GM18861 (cell line): ENCODE results near the gene OR6V1.

Source experiments
- ATAC-seq: cut with Tn5 transposase; IDR thresholded peaks from one replicate; pipeline ENCODE4 v1.9.1; 2021; ENCODE audit not compliant: unreplicated experiment

Gene OR6V1

GRCh38 chr7:143052041-143052440 is at the start of gene OR6V1:
OR6V1 (plus strand) TSS chr7:143052341; CDS start chr7:143052341, 0 bp downstream.
- no peak for ATAC-seq

- no peak for ATAC-seq
These were observed 49.2 kb upstream of the OR6V1 start for GRCh38 chr7:143002898-143003297.

- peak; percentile 58 for ATAC-seq
These were observed 48.6 kb upstream of the OR6V1 start for GRCh38 chr7:143003393-143004051.

- ATAC-seq: no peak
These were observed 46.4 kb upstream of the OR6V1 start for GRCh38 chr7:143005632-143006260.

GRCh38 chr7:143008007-143008901 is 43.9 kb upstream of the OR6V1 start:
- ATAC-seq: peak; percentile 74

- ATAC-seq: no peak
These were observed 40.1 kb upstream of the OR6V1 start for GRCh38 chr7:143012001-143012400.

- ATAC-seq: no peak
These were observed 39.7 kb upstream of the OR6V1 start for GRCh38 chr7:143012409-143012808.

- ATAC-seq: no peak
These were observed 38.7 kb upstream of the OR6V1 start for GRCh38 chr7:143013473-143013872.

GRCh38 chr7:143013893-143014292 is 38.2 kb upstream of the OR6V1 start:
- no peak for ATAC-seq

- ATAC-seq: no peak
These were observed 37.1 kb upstream of the OR6V1 start for GRCh38 chr7:143015084-143015483.

GRCh38 chr7:143015926-143016490 is 36.1 kb upstream of the OR6V1 start:
- ATAC-seq: no peak

- ATAC-seq: no peak
These were observed 35.1 kb upstream of the OR6V1 start for GRCh38 chr7:143016996-143017395.

GRCh38 chr7:143018931-143019330 is 33.2 kb upstream of the OR6V1 start:
- ATAC-seq: no peak

GRCh38 chr7:143023047-143023446 is 29.1 kb upstream of the OR6V1 start:
- no peak for ATAC-seq

GRCh38 chr7:143025371-143025770 is 26.8 kb upstream of the OR6V1 start:
- ATAC-seq: no peak

- ATAC-seq: no peak
These were observed 25.1 kb upstream of the OR6V1 start, which contains the start of gene OR9A2 for GRCh38 chr7:143027032-143027431. OR9A2 (minus strand) TSS chr7:143027132; CDS start chr7:143027132, 0 bp downstream.

GRCh38 chr7:143027683-143028082 is 24.5 kb upstream of the OR6V1 start:
- no peak for ATAC-seq

GRCh38 chr7:143038635-143039034 is 13.5 kb upstream of the OR6V1 start:
- ATAC-seq: no peak

- ATAC-seq: no peak
These were observed 11.9 kb upstream of the OR6V1 start for GRCh38 chr7:143040209-143040715.

- no peak for ATAC-seq
These were observed 10.8 kb upstream of the OR6V1 start for GRCh38 chr7:143041346-143041745.

- no peak for ATAC-seq
These were observed 9.9 kb upstream of the OR6V1 start for GRCh38 chr7:143042159-143042789.
